Stimulated activated CD8-positive, alpha-beta memory T cell treated with anti-CD3 and anti-CD28 coated beads, Interleukin-12 subunit alpha, Interleukin-12 subunit beta, amount 100 ng/mL, for 24 hours (primary cell): ENCODE data around the gene KIF23.

Source experiments
- DNase-seq: peaks from one replicate; pipeline ENCODE4 v3.0.0-alpha.2; 2020; ENCODE audit errors: extremely low read depth

KIF23 gene

GRCh38 chr15:69491038-69491505 is 76.9 kb downstream of the KIF23 start:
- DNase-seq: no peak

GRCh38 chr15:69493406-69493805 is 79.3 kb downstream of the KIF23 start:
- DNase-seq: no peak

GRCh38 chr15:69496001-69496400 is 81.9 kb downstream of the KIF23 start:
- no peak for DNase-seq

- no peak for DNase-seq
Measured at GRCh38 chr15:69497076-69497475, 82.9 kb downstream of the KIF23 start.

- DNase-seq: no peak
Measured at GRCh38 chr15:69497667-69498066, 83.5 kb downstream of the KIF23 start.
